CD4-positive, alpha-beta T cell treated with Interleukin-10 for 1 hour (primary cell): ENCODE results near the gene CSAD.
"Not testable (repeated sequence)": the region's sequence is repeated elsewhere in the genome, so short reads cannot be mapped to it uniquely, and the experiment has no call there.

Experiments
- DNase-seq: peaks from one replicate; pipeline ENCODE4 v3.0.0-alpha.2; 2020

CSAD gene

GRCh38 chr12:53218551-53219291, 38.0 kb upstream of the CSAD start:
- no peak for DNase-seq

GRCh38 chr12:53217931-53218307, 37.2 kb upstream of the CSAD start:
- no peak for DNase-seq

DNA sequence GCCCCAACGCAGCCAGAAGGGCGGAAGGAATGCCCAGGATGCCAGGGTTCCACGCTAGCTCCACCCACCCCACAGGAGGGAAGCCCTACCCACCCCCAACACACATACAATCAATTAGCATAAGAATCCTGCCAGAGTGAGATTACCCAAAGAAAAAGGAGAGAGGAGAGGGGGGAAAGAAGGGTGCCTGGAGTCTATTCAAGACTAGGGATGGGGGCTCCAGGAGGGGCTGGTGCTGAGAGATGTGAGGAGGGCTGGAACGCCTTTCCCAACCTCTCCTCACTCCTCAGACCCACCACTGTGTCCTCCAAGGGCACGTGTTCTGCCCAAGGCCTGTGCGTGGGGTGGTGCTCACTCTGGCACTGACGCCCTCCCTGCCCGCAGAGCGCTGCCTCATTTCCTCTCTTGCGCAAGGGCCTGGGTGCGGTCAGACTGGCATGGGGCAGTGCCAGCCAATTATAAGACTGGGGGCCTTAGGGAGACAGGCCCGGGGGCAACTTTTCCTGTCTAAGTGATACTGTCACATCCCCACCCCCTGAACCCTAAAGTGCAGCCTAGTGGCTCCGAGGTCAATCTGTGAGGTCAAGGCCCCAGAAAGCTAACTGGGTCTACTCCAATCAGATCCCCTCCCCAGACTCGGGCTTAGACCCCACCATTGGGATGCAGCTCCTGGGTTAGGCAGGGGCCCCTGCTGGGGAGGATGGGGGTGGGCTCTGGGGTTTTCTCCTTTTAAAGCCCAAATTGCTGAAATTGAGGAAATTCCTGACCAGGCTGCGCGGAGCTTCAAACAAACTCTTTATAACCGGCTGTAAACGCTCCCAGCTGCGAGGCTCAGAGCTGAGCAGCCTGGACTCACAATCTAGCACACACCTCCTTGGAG, 36.6 kb upstream of the CSAD start:
- DNase-seq = peak; percentile 53

- DNase-seq = no peak
Measured at GRCh38 chr12:53215497-53215896, 34.8 kb upstream of the CSAD start.

GRCh38 chr12:53214687-53215455, 34.1 kb upstream of the CSAD start:
- DNase-seq = no peak

DNA sequence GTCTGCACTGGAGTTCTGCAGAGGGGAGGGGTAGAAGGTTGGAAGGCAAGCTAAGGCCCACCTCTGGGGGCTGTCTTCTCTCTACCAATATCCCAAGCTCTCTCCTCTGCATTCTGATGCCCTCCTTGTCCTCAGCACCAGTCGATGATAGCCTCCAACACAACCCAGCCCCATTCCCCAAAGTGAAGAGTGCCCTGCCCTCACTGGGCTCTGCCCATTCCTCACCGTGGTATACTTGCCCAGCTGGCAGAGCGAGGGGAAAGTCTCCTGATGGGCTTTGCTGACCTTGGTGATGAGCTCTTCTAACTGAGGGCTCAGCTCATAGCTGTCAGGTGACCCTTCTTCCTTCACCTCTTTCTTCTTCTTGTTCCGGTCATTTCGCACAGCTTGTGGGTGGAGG, 33.5 kb upstream of the CSAD start:
- no peak for DNase-seq

DNA sequence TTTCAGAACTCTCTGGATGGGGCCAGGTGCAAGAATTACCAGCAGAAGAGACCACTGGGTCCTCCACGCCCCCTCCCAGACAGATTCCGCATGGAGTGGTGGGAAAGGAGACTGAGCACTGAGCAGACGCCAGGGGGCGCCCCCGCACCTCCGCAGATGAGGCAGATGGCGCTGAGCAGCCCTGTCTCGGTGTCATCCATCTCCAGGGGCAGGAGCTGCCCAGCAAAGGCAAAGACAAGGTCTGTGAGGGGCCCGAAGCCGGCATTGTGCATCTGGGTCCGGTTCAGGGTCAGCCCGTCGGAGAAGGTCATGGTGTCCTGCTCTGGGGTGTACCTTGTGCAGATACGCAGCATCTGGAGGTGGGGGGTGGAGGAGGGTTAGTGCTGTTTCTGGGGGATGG, 32.6 kb upstream of the CSAD start:
- DNase-seq = peak; percentile 84

DNA sequence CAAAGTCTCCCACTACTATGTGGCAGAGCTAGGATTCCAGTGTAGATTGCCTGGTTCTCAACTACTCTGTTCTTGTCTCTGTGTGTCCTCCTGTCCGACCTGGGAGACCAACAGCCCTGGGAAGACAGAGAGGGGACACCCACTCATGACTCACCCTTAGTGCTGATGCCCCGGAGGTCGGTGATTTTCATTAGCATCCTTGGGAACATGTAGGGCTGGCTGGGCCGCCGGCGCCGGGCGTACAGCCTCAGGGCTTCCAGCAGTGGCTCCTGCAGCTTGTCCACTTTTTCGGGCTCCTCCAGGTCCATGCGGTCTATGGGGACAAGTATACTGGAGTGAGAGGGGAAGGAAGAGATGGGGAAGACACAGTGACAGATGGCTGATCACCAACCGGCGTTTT, 32.2 kb upstream of the CSAD start:
- no peak for DNase-seq

GRCh38 chr12:53211476-53212381, 31.0 kb upstream of the CSAD start:
- peak; percentile 33 for DNase-seq

GRCh38 chr12:53210843-53211242, 30.1 kb upstream of the CSAD start:
- no peak for DNase-seq

DNA sequence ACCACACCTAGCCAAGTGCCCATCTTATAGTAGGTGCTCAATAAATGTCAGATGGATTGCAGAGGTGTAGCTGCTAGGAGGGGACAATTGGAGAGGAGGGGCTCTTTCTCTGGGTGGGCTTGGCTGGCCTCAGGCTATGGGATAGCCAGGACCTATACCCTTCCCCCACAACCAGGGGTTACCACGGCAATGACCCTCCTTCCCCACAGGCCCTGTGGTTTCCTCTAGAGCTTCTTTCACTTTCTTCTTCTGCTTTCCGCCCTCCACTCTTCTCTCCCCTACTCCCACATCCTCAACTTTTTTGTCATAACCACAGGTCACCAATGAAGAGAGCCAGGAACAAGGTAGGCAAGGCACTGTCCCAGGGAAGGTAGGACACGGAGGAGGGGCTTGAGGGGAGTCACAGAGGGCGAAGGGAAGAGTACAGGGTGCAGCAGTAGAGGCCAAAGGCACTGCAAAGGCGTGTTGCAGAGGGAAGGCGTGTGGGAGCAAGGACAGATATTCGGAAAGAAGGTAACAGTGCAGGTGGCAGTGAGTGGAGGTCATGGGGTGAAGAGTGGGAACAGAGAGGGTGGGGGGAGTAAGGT, 28.2 kb upstream of the CSAD start:
- peak; percentile 46 for DNase-seq

DNA sequence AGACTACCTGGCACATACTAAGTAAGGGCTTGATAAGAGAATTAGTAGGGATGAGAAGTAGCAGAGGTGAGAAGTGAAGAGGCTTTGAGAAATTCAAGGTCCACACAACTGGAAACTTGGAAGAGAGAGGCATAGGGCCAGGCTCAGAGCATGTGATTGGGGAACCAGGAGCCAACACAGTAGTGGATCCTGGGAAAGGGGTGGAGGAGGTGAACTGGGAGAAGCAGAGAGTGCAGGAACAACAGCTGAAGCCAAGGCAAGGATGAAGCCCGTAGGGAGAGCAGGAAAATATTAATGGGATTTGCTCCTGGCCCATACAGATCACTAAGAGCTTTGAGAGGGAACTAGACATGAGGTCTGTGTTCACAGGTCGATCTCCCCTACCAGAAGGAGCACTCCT, 27.7 kb upstream of the CSAD start:
- no peak for DNase-seq

GRCh38 chr12:53207042-53207441, 26.3 kb upstream of the CSAD start, which contains the start of gene ITGB7:
TSS of gene ITGB7 (minus strand) at chr12:53207251. CDS start at chr12:53200443, 6,808 bp downstream.
- peak; percentile 77 for DNase-seq

- DNase-seq = peak; percentile 56
Measured at GRCh38 chr12:53205747-53206419, 25.2 kb upstream of the CSAD start.

DNA sequence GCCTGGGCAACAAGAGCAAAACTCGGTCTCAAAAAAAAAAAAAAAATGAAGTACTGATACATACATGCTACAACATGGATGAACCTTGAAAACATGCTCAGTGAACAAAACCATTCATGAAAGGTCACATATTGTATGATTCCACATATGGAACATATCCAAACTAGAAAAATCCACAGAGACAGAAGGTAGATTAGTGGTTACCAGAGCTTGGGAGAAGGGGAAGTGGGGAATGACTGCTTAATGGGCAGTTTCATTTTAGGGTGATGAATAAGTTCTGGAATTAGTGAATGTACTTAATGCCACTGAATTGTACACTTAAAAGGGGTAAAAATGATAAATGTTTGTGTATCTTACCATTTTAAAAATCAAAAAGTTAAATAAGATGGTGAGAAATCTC, 23.6 kb upstream of the CSAD start:
- no peak for DNase-seq

- DNase-seq = not testable (repeated sequence)
Measured at GRCh38 chr12:53202316-53202715, 21.6 kb upstream of the CSAD start.

- DNase-seq = no peak
Measured at GRCh38 chr12:53201639-53202038, 20.9 kb upstream of the CSAD start.

- DNase-seq = no peak
Measured at GRCh38 chr12:53201177-53201541, 20.4 kb upstream of the CSAD start.

DNA sequence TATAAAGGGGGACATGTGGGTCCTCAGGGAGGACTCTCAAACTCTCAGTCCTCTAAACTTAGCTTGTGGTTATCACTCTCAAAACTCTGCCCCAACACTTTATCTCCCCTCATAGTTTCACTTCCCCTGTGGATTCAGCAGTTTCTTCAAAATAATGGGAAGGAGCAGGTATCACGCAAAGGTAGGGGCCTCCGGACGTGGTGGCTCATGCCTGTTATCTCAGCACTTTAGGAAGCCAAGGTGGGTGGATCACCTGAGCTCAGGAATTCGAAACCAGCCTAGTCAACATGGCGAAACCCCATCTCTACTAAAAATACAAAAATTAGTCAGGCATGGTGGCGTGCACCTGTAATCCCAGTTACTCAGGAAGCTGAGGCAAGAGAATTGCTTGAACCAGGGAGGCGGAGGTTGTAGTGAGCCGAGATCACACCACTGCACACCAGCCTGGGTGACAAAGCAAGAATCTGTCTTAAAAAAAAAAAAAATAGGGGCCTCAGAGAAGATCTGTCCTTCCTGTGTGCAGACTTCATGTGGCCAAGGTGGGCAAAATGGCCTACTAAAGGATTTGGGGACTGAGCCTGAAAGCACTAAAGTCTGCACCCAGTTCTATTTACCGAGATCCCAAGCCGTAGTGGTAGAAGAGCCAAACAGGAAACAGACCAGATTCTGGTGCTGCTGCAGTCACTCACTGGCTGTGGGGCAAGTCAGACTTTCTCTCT, 19.9 kb upstream of the CSAD start:
- no peak for DNase-seq

- no peak for DNase-seq
Measured at GRCh38 chr12:53200107-53200457, 19.4 kb upstream of the CSAD start.

GRCh38 chr12:53199700-53200099, 19.0 kb upstream of the CSAD start:
- DNase-seq = no peak
